Activated naive CD4-positive, alpha-beta T cell treated with anti-CD3 and anti-CD28 coated beads, Interleukin-2, amount 50 U/mL, for 16 hours (primary cell): Measurements from ENCODE around the gene RSRC1.
"Not testable (repeated sequence)": the region's sequence is repeated elsewhere in the genome, so short reads cannot be mapped to it uniquely, and the experiment has no call there.

Source experiments
- DNase-seq: peaks from one replicate; pipeline ENCODE4 v3.0.0-alpha.2; 2020

Gene RSRC1

DNA sequence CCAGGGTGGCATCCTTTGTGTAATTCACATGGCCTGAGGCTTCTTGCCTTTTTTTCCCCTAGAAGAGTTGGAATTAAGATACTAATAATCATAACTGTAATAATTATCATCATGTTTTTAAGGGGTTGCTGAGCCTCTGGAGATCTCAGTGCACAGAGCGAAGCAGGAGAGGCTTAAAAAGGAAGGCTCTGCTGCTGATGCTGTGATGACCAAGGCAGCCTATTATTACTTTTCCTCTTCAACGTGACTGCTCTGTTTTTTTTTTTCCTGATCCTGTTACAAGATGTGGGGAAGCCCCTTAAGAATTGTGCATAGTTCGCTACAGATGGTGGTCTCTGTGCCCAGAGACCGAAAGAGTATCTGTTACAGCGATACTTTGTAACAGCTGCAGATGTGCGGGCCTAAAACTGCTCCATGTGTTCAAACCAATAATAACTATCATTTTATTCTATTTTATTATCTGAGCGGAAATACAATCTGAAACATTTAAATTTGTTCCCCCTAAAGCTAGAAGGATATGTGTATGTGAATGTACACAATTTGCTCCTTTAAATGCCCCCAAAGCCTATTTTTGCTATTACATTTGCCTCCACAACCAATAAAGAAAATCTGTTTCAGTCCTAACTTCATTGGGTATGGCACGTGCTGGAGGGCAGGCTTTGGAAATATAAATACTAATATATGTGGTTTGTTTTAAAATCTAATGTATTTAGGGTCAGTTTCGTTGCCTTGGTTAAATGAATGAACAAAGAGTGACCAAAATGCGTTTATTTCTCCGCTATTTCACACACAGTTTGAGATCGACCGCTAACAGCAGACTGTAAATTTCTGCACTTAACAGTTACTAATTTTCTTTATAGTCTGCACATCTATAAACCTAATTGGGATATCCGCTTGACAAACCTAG, 8.3 kb upstream of the RSRC1 start:
- no peak for DNase-seq

- DNase-seq: no peak
Observed at GRCh38 chr3:158102242-158103080, 7.4 kb upstream of the RSRC1 start.

DNA sequence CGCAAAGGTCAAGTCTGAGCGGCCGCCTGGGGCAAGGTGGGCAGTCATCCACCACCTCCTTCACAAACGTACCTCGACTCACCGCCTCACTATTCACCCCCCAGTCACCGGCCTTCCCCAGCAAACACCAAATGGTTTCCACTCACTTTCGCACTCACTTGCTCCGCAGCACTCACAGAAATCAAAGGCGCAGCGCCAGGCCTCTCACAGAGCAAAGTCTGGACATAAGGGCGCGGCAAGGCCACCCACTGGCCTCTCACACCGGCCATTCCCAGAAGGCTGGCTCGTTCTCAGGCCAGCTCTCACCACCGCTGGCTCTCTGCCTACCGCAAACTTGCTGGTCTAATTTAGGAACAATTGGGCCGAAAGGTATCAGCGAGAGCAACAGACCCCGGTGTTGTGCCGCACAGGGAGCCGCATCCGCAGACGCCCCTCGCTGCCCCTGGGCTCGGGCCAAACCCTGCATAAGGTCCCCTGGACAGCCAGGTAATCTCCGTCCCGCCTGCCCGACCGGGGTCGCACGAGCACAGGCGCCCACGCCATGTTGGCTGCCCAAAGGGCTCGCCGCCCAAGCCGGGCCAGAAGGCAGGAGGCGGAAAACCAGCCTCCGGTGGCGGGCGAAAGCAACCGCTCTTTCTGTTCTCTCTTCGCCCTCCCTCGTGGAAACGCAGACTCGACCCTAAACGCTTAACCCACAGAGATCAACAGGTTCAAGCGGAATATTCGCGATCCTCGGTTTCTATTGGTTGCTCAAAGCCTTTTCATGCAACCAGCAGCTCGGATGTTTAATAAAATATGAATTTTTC, 6.6 kb upstream of the RSRC1 start:
- DNase-seq: no peak

- no peak for DNase-seq
Observed at GRCh38 chr3:158103887-158104327, 6.0 kb upstream of the RSRC1 start.

DNA sequence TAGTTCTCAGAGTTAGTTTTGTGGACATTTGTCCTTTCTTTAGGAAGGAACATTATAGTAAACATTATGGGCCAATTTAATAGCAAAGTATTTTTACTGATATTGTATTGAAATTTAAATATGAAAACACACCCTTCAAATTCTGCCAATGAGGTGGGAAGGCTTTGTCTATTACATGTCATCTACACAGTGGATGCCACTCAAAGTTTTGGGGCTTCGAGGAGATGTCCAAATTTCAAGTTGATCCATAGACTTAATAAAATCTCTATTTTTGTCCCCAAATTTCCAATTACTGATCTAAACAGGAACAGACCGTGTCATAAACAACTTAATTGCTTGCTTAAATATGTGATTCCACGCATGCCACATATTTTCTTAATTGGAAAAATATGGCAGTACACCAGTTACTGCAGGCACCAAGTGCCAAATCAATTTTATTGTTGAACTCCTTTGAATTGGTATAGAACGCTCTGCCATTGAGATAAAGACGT, 5.4 kb upstream of the RSRC1 start:
- no peak for DNase-seq

- DNase-seq: no peak
Observed at GRCh38 chr3:158105119-158105709, 4.7 kb upstream of the RSRC1 start.

DNA sequence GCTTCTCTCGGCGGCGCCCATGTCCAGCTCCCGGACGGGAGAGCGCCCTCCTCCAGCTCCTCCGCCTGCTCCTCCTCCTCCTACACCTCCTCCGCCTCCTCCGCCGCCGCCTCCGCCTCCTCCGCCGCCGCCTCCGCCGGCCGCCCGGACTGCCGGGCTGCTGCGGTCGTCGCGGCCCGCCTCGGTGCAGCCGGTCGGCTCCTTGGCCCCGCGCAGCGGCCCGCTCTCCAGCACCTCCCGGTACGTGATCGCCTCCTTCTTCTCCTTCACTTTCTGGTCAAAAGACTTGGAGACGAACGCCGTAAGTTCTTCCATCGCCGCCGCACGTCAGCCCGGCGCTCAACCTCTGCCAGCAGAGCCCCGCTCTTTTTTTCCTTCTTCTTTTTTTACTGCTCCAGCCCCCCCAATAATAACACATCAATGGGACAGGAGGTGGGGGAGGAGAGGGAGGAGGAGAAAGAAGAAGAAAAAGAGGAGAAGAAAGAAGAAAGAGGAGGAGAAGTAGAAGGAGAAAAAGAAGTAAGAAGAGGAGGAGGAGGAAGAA, 4.1 kb upstream of the RSRC1 start:
- DNase-seq: peak; percentile 27

DNA sequence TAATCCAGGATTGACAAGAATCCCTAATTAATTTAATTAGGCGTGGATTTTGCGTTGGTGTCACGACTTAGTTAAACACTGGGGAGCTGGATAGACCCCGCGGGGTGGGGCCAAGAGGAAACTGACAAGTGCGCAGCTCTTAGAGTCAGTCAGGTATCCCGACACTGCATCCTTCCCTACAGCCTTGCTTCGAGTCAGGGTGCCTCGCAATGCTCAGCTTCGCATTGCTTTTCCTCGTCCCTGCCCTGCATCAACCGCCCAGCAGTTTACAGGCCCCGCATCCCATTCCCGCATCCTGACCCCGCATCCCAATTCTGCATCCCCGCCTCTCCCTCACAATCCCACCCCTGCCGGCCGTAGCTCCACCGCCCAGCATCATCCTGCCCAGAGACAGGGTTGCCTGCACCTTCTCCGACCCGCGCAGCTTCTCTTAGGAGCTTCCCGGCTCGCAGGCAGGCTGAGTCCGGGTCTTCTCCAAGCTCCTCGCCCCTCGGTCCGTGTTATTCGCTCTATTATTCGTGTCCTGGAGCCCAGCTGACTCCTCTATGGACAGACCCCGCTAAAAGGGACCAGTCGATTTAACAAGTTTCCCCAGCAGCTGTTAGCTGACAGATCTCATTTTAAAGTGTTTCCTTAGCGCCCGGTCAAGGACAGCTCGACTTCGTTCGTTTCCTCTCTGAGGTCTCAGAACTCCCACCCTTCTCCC, 3.0 kb upstream of the RSRC1 start:
- DNase-seq: peak; percentile 14

GRCh38 chr3:158107605-158108444, 2.1 kb upstream of the RSRC1 start:
- DNase-seq: no peak

DNA sequence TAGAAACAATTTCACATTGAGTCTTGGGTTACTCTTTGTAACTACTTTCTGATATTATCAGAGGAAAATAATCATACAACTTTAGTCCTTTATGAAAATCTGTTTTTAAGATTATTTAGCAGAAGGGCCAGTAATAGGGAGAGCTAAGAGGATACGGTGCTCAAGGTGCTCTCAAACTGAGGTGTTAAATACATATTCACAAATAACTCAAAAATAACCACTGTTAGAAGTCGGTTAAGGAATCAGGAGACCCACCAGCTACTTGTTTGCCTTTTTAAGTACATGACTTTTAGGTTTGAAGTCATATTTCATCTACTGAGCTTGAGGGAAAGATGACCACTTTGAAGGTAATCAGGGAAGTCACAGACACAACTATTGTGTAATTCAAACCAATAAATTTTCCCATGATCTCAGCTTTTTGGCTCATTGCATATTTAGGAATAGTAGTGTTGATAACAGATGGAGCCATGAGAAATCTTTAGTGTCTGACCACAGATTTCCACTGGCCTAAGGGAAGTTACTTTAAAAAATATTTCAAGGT, 1.4 kb upstream of the RSRC1 start:
- no peak for DNase-seq

- peak; percentile 13 for DNase-seq
Observed at GRCh38 chr3:158109295-158109803, 540 bp upstream of the RSRC1 start.

DNA sequence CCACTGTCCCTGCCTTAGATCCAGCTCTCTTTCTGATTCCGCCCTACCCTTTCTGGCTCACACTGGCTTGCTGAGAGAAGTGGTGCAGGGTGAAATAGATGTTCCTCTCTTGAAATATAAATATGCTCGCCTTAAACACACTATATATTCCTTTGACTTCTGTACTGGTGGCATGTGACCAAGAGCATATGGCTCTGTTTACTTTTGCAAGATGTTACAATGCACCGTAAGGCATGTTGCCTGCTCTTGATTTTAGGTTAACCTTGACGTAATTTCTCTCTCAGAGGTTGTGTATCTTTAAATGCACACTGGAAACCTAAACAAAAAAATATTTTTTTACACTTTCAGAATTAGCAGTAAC, 749 bp downstream of the RSRC1 start:
- no peak for DNase-seq

- DNase-seq: no peak
Observed at GRCh38 chr3:158111861-158112260, 2.0 kb downstream of the RSRC1 start.

DNA sequence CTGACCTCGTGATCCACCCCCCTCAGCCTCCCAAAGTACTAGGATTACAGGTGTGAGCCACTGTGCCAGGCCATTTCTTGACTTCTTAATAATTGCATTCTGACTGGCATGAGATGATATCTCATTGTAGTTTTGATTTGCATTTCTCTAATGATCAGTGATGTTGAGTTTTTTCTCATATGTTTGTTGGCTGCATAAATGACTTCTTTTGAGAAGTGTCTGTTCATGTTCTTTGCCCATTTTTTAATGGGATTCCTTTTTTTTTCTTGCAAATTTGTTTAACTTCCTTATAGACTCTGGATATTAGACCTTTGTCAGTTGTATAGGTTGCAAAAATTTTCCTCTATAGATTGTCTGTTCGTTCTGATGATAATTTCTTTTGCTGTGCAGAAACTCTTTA, 3.7 kb downstream of the RSRC1 start:
- DNase-seq: not testable (repeated sequence)

DNA sequence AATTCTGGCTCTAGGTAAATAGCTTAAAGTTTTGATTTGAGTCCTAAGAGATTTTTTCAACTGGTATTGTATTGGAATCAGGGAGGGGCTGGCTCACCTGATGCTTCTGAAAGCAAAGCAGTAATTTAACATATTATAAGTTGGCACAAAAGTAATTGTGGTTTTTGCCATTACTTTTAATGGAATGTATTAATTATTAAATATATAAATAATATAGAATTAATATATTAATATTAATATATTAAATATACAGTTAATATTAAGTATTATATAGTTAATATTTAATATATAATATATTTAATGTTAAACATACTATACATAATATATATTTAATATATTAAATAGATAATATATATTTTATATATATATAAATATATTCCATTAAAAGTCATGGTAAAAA, 10.4 kb downstream of the RSRC1 start:
- DNase-seq: no peak

DNA sequence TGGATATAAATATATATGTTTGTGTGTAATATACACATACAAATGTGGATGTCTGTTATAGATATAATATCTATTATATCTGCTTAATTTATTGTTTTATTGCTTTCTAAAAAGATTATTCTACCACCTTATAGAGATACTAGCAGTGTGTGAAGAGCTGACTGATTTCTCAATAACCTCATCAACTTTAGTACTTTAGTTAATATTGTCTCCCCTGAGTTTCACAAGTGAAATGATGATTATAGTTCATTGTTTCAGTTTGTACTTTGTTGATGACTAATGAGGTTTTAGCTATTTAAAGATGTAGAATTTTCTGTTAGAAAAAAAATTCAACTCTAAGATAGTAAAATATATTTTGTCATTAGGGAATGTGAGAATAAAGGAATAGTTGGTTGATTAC, 11.4 kb downstream of the RSRC1 start:
- no peak for DNase-seq

- DNase-seq: not testable (repeated sequence)
Observed at GRCh38 chr3:158122721-158123120, 12.8 kb downstream of the RSRC1 start.

- DNase-seq: no peak
Observed at GRCh38 chr3:158127250-158128219, 17.6 kb downstream of the RSRC1 start.

DNA sequence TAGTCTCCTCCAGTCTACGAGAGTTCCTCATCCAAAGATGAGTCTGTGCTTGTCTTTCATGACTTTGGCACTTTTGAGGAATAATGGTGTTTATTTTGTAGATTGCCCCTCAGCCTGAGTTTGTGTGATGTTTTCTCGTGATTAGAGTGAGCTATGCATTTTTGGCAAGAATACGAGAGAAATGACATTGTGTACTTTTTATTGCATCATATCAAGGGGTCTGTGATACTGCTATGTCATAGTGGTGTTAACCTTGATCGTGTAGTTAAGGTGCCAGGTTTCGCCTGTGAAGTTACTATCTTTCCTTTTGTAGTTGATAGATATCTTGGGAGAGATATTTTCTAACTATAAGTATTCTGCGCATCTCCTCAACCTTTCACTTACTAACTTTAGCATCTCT, 18.9 kb downstream of the RSRC1 start:
- DNase-seq: no peak
